ENCODE measurements around the gene SYN1. TPM values are rescaled to one million over a fixed set of nuclear protein-coding genes. Genes with fewer than 3 reads are reported as not detected.

SYN1 gene
- total RNA-seq, 1 donor from 2014 or later = 0.44 TPM

DNA sequence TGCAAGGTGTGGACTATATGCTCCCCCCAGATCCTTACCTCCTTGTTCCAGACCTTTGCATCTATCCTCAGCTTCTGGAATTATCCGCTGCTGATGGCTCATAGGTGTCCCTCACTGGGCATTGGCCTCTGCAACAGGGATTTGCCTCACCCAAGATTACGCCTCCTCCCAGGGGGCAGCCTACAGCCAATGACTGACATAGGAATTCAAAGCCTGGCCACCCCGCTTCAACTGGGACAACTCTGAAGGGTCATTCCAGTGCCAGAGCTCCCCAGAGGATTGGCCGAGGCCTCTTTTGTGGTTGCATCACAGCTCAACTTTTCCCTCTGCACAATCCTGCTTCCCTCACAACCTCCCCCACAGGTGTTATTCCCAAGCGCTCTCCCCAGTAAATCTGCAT, 5.0 kb downstream of the SYN1 start:
- Histone ChIP-seq H3K27me3 (ENCODE audit: low read depth) (no peaks in the 10 kb centered on the region), H3K9me3 (no peaks in the 10 kb centered on the region), H3K27ac (no peak overlapping the region), H3K36me3 (no peaks in the 10 kb centered on the region), H3K4me1 (no peaks in the 10 kb centered on the region), H3K4me3 (no peak overlapping the region)
- intact Hi-C loops (cut with DNase I) = no loop called here
- TF ChIP-seq, protein P1, sequence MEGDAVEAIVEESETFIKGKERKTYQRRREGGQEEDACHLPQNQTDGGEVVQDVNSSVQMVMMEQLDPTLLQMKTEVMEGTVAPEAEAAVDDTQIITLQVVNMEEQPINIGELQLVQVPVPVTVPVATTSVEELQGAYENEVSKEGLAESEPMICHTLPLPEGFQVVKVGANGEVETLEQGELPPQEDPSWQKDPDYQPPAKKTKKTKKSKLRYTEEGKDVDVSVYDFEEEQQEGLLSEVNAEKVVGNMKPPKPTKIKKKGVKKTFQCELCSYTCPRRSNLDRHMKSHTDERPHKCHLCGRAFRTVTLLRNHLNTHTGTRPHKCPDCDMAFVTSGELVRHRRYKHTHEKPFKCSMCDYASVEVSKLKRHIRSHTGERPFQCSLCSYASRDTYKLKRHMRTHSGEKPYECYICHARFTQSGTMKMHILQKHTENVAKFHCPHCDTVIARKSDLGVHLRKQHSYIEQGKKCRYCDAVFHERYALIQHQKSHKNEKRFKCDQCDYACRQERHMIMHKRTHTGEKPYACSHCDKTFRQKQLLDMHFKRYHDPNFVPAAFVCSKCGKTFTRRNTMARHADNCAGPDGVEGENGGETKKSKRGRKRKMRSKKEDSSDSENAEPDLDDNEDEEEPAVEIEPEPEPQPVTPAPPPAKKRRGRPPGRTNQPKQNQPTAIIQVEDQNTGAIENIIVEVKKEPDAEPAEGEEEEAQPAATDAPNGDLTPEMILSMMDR (IDR thresholded peaks at IDR 0.05) = no peak
- ATAC-seq (no peak), DNase-seq (no peak)

DNA sequence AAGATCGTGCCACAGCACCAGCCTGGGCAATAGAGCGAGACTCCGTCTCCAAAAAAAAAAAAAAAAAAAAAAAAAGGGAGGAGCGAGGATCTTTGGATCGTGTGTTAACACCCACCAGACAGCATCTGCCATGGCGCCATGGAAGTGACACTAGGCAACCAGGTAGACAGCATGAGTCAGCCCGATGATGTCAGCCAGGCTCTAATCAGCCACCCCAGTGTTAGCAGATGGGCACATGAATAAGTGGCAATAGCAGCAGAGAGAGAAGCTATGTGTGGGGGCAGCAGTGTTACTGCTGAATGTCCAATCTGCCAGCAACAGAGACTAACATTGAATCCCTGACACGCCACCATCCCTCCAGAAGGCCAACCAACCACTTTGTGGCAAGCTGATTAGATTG, 6.6 kb downstream of the SYN1 start:
- Histone ChIP-seq H3K9me3 (no peaks in the 10 kb centered on the region), H3K27ac (no peak overlapping the region), H3K4me3 (no peak overlapping the region), H3K4me1 (no peaks in the 10 kb centered on the region), H3K36me3 (no peaks in the 10 kb centered on the region), H3K27me3 (ENCODE audit: low read depth) (no peaks in the 10 kb centered on the region)
- DNase-seq (no peak), ATAC-seq (no peak)
- intact Hi-C loops (cut with DNase I) = no loop called here
- TF ChIP-seq, protein P1 (IDR thresholded peaks at IDR 0.05) = no peak

DNA sequence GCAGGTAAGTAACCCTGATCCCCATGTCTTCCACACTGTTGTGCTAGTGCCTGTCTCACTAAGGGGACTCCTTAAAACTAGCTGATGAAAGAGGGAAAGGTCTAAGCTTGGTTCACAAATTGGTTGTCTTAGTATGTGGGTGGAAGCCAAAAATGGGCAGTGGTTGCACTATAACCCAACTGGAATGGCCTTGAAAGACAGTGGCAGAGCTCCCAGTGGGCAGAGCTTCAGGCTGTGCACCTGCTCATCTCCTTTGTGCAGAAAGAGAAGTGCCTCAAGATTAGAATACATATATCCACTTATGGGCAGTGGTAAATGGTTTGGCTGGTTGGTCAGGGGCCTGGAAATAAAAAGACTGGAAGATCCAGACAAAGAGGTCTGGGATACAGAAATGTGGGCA, 7.2 kb downstream of the SYN1 start:
- TF ChIP-seq, protein P1 (IDR thresholded peaks at IDR 0.05) = no peak
- no peak overlapping the region for H3K4me3 ChIP-seq
- H3K4me1 ChIP-seq = no peaks in the 10 kb centered on the region
- H3K27me3 ChIP-seq (ENCODE audit: low read depth) = no peaks in the 10 kb centered on the region
- no peak for DNase-seq
- ATAC-seq = no peak
- no peak overlapping the region for H3K27ac ChIP-seq
- H3K9me3 ChIP-seq = no peaks in the 10 kb centered on the region
- intact Hi-C loops (cut with DNase I) = no loop called here
- H3K36me3 ChIP-seq = no peaks in the 10 kb centered on the region

DNA sequence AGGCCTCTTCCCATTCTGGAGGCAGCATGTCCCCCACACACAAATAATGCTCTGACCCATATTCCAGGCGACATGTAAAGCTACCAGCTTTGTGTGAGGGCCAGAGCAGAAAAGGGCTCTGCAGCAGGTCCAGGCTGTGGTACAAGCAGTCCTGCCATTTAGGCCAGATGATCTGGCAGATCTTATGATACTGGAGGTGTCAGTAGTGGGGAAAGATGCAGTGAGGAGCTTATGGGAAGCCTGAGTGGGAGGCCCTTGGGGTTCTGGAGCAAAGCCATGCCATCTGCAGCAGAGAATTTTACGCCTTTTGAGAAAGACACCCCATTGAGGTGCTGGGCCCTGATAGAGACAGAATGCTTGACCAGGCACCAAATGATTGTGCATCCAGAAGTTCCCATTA, 7.7 kb downstream of the SYN1 start:
- DNase-seq = no peak
- no peak overlapping the region for H3K4me3 ChIP-seq
- TF ChIP-seq, protein P1 (IDR thresholded peaks at IDR 0.05) = no peak
- H3K4me1 ChIP-seq = no peaks in the 10 kb centered on the region
- H3K36me3 ChIP-seq = no peaks in the 10 kb centered on the region
- H3K27ac ChIP-seq = no peak overlapping the region
- ATAC-seq = no peak
- H3K9me3 ChIP-seq = no peaks in the 10 kb centered on the region
- no peaks in the 10 kb centered on the region for H3K27me3 ChIP-seq (ENCODE audit: low read depth)
- intact Hi-C loops (cut with DNase I) = no loop called here

DNA sequence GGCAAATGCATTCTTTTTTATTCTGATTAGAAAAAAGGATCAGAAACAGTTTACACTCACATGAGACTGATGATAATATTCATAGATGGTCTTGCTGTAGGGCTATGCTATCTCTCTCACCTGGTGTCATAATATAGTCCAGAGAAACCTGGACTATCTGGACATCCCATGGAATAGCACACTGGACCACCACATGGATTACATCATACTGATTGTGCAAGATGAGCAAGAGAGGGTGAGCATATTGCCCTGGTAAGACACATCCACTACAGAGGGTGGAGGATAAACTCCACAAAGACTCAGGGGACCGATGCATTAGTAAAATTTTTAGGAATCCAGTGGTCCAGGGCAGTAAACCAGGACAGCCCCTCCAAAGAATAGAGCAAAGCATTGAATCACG, 8.2 kb downstream of the SYN1 start:
- intact Hi-C loops (cut with DNase I) = no loop called here
- TF ChIP-seq, protein P1 (IDR thresholded peaks at IDR 0.05) = no peak
- no peaks in the 10 kb centered on the region for H3K9me3 ChIP-seq
- no peaks in the 10 kb centered on the region for H3K27me3 ChIP-seq (ENCODE audit: low read depth)
- no peak overlapping the region for H3K4me3 ChIP-seq
- DNase-seq (no peak), ATAC-seq (no peak)
- no peak overlapping the region for H3K27ac ChIP-seq
- H3K4me1 ChIP-seq = no peaks in the 10 kb centered on the region
- no peaks in the 10 kb centered on the region for H3K36me3 ChIP-seq

DNA sequence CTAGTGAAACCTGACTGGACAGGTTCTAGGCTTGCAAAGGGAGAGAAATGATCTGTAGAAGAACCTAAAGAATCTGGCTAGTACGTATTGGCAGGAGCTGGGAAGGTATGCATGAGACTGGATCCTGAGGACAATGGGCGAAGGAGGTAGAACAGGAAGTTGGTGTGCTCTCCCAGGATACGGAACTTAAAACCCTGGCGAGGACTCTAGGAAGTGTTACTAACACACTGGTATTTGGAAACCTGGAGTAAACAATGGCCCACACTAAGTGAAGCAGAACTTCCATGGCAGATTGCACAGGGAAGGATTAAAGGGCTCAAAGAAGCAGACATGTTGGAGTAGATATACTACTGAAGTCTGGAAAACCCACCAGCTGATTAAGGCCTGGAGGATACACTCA, 9.1 kb downstream of the SYN1 start:
- Histone ChIP-seq H3K36me3 (no peaks in the 10 kb centered on the region), H3K4me1 (no peaks in the 10 kb centered on the region), H3K27ac (no peak overlapping the region), H3K27me3 (ENCODE audit: low read depth) (no peaks in the 10 kb centered on the region), H3K4me3 (no peak overlapping the region), H3K9me3 (no peaks in the 10 kb centered on the region)
- DNase-seq (no peak), ATAC-seq (no peak)
- TF ChIP-seq, protein P1 (IDR thresholded peaks at IDR 0.05) = no peak
- intact Hi-C loops (cut with DNase I) = no loop called here
